GM23338 (cell line): ENCODE results near the gene E2F6. TPM values are rescaled to one million over a fixed set of nuclear protein-coding genes. Genes with fewer than 3 reads are reported as not detected.

Experiments
- ATAC-seq: fragments of 200-7000 bp; cut with Tn5 transposase; 3 replicates; pipeline ENCODE4 v1.9.1; 2020
- DNase-seq: peaks from one replicate; pipeline ENCODE4 v3.0.0-alpha.2; 2015; ENCODE audit warnings: low spot score
- H2AFZ ChIP-seq: fragments of 200-600 bp; sonication (generic); 2 replicates; pipeline ENCODE4 v1.8.0; 2016; ENCODE audit warnings: antibody characterized with exemption, mild to moderate bottlenecking, moderate library complexity
- H3F3A ChIP-seq: fragments of 200-600 bp; sonication (generic); replicated peaks from 2 replicates; pipeline ENCODE4 v1.8.0; 2017; ENCODE audit warnings: antibody characterized with exemption, mixed run types, low read depth
- H3K27ac ChIP-seq: fragments of 200-600 bp; sonication (generic); 2 replicates; pipeline ENCODE4 v1.6.1; 2016; ENCODE audit warnings: low read depth
- H3K27me3 ChIP-seq: fragments of 200-600 bp; sonication (generic); 2 replicates; pipeline ENCODE4 v1.8.0; 2016; ENCODE audit warnings: mild to moderate bottlenecking, mixed run types, moderate library complexity; ENCODE audit not compliant: insufficient read depth
- H3K36me3 ChIP-seq: fragments of 200-600 bp; sonication (generic); 2 replicates; pipeline ENCODE4 v1.8.0; 2016; ENCODE audit warnings: mild to moderate bottlenecking; ENCODE audit not compliant: insufficient read depth
- H3K4me1 ChIP-seq: fragments of 200-600 bp; sonication (generic); 2 replicates; pipeline ENCODE4 v1.8.0; 2016; ENCODE audit warnings: mild to moderate bottlenecking, moderate library complexity; ENCODE audit not compliant: insufficient read depth
- H3K4me2 ChIP-seq: fragments of 200-600 bp; sonication (generic); 2 replicates; pipeline ENCODE4 v1.7.1; 2017; ENCODE audit warnings: mixed run types
- H3K4me3 ChIP-seq: fragments of 200-600 bp; sonication (generic); 2 replicates; pipeline ENCODE4 v1.6.1; 2016; ENCODE audit warnings: mixed run types
- H3K79me2 ChIP-seq: fragments of 200-600 bp; sonication (generic); replicated peaks from 2 replicates; pipeline ENCODE4 v1.8.0; 2017; ENCODE audit warnings: mild to moderate bottlenecking; ENCODE audit not compliant: insufficient read depth
- H3K9me2 ChIP-seq: fragments of 200-600 bp; sonication (generic); 2 replicates; pipeline ENCODE4 v1.8.0; 2017; ENCODE audit not compliant: insufficient read depth
- H4K20me1 ChIP-seq: fragments of 200-600 bp; sonication (generic); replicated peaks from 2 replicates; pipeline ENCODE4 v1.8.0; 2017; ENCODE audit warnings: mild to moderate bottlenecking; ENCODE audit not compliant: insufficient read depth
- H3K27ac Mint-ChIP-seq: 2 replicates; pipeline ENCODE4 v1.8.0; 2020; ENCODE audit warnings: inconsistent platforms, mild to moderate bottlenecking, moderate library complexity, mixed read lengths
- H3K27me3 Mint-ChIP-seq: 3 replicates; pipeline ENCODE4 v1.8.0; 2022; ENCODE audit warnings: low read depth, mild to moderate bottlenecking, moderate library complexity, mixed read lengths, inconsistent platforms; ENCODE audit not compliant: insufficient read depth, poor library complexity
- H3K36me3 Mint-ChIP-seq: 3 replicates; pipeline ENCODE4 v1.8.0; 2021; ENCODE audit warnings: low read depth, mild to moderate bottlenecking, inconsistent platforms, moderate library complexity, mixed read lengths
- H3K4me1 Mint-ChIP-seq: 3 replicates; pipeline ENCODE4 v1.8.0; 2020; ENCODE audit warnings: mild to moderate bottlenecking, inconsistent platforms, mixed read lengths
- H3K4me3 Mint-ChIP-seq: 3 replicates; pipeline ENCODE4 v1.8.0; 2021; ENCODE audit warnings: moderate library complexity, mild to moderate bottlenecking, inconsistent platforms, mixed read lengths
- H3K9me3 Mint-ChIP-seq: 3 replicates; pipeline ENCODE4 v1.8.0; 2020; ENCODE audit warnings: moderate library complexity, mild to moderate bottlenecking, inconsistent platforms, mixed read lengths
- CREB1 ChIP-seq: fragments of 250-450 bp; sonication (Bioruptor Pico); IDR thresholded peaks from 2 replicates; pipeline ENCODE4 v1.5.0; 2020; ENCODE audit warnings: low read depth, mild to moderate bottlenecking, moderate library complexity
- NANOG ChIP-seq: IDR thresholded peaks from 2 replicates; pipeline ENCODE4 v1.6.1; 2016; ENCODE audit warnings: antibody characterized with exemption, borderline replicate concordance
- STAT1 ChIP-seq: IDR thresholded peaks from one replicate; pipeline ENCODE4 v1.6.1; 2016; ENCODE audit warnings: antibody characterized with exemption; ENCODE audit not compliant: unreplicated experiment
- ZNF114 ChIP-seq: fragments of 250-450 bp; sonication (Bioruptor Pico); IDR thresholded peaks from 2 replicates; pipeline ENCODE4 v1.5.0; 2020; ENCODE audit warnings: mild to moderate bottlenecking, moderate library complexity
- ZNF331 ChIP-seq: fragments of 250-450 bp; sonication (Bioruptor Pico); IDR thresholded peaks from 2 replicates; pipeline ENCODE4 v1.5.0; 2020; ENCODE audit warnings: low read depth, mild to moderate bottlenecking, moderate library complexity
- polyA plus RNA-seq: library from polyadenylated mRNA; unstranded; fragments of >200 nt; fragmentation: Nextera tagmentation; extraction: Ambion mirVana; gene quantifications from 2 replicates; pipeline ENCODE4 v1.2.1, GENCODE V29; 2016
- total RNA-seq: library from RNA; depleted of rRNA; stranded (reverse); fragments of >200 nt; shearing (Covaris generic); gene quantifications from 2 replicates; pipeline ENCODE4 v1.2.3, GENCODE V29; 2014
- TF ChIP-seq, protein P1 (sequence below): IDR thresholded peaks from 2 replicates; pipeline ENCODE4 v1.6.1; 2016; ENCODE audit warnings: antibody characterized with exemption
- TF ChIP-seq, protein P2 (sequence below): IDR thresholded peaks from one replicate; pipeline ENCODE4 v1.6.1; 2018; ENCODE audit warnings: antibody characterized with exemption; ENCODE audit not compliant: unreplicated experiment
- TF ChIP-seq, protein P3 (sequence below), 2 experiments: fragments of 200-600 bp in 1 of 2; sonication (generic) in 1 of 2; conservative IDR thresholded peaks; 2 replicates each; pipeline versions ENCODE4 v1.5.1 to v1.6.1; 2016 to 2017; ENCODE audit warnings: antibody characterized with exemption in 2 of 2, low read depth in 2 of 2, mild to moderate bottlenecking in 2 of 2, moderate library complexity in 1 of 2

Gene E2F6
- total and polyA plus RNA-seq, 2 experiments from 2014 or later: 16.9 to 20.7 TPM

DNA sequence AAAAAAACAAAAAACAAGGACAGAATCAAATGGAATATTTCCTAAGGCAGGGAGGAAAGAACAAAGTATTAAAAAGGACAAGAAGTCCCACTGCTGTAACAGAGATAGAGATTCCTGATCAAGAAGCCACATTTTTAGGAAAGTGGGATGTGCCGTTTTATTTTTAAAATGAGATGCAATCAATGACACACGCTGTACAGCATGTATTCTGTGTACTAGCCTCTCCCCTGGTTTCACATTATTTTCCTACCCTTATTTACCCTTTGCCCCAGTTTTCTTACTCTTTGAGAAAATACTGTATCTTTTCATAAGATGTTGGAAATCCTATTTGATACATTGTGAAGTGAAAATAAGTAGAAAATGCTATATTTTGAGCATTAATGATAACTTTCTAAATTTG is 45.8 kb downstream of the E2F6 start (continued):
- TF ChIP-seq, protein P1, sequence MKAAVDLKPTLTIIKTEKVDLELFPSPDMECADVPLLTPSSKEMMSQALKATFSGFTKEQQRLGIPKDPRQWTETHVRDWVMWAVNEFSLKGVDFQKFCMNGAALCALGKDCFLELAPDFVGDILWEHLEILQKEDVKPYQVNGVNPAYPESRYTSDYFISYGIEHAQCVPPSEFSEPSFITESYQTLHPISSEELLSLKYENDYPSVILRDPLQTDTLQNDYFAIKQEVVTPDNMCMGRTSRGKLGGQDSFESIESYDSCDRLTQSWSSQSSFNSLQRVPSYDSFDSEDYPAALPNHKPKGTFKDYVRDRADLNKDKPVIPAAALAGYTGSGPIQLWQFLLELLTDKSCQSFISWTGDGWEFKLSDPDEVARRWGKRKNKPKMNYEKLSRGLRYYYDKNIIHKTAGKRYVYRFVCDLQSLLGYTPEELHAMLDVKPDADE: no peak
- TF ChIP-seq, protein P2, sequence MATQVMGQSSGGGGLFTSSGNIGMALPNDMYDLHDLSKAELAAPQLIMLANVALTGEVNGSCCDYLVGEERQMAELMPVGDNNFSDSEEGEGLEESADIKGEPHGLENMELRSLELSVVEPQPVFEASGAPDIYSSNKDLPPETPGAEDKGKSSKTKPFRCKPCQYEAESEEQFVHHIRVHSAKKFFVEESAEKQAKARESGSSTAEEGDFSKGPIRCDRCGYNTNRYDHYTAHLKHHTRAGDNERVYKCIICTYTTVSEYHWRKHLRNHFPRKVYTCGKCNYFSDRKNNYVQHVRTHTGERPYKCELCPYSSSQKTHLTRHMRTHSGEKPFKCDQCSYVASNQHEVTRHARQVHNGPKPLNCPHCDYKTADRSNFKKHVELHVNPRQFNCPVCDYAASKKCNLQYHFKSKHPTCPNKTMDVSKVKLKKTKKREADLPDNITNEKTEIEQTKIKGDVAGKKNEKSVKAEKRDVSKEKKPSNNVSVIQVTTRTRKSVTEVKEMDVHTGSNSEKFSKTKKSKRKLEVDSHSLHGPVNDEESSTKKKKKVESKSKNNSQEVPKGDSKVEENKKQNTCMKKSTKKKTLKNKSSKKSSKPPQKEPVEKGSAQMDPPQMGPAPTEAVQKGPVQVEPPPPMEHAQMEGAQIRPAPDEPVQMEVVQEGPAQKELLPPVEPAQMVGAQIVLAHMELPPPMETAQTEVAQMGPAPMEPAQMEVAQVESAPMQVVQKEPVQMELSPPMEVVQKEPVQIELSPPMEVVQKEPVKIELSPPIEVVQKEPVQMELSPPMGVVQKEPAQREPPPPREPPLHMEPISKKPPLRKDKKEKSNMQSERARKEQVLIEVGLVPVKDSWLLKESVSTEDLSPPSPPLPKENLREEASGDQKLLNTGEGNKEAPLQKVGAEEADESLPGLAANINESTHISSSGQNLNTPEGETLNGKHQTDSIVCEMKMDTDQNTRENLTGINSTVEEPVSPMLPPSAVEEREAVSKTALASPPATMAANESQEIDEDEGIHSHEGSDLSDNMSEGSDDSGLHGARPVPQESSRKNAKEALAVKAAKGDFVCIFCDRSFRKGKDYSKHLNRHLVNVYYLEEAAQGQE: no peak
- TF ChIP-seq ZNF331 (CRISPR knock-in tag): no peak
- TF ChIP-seq, protein P3, sequence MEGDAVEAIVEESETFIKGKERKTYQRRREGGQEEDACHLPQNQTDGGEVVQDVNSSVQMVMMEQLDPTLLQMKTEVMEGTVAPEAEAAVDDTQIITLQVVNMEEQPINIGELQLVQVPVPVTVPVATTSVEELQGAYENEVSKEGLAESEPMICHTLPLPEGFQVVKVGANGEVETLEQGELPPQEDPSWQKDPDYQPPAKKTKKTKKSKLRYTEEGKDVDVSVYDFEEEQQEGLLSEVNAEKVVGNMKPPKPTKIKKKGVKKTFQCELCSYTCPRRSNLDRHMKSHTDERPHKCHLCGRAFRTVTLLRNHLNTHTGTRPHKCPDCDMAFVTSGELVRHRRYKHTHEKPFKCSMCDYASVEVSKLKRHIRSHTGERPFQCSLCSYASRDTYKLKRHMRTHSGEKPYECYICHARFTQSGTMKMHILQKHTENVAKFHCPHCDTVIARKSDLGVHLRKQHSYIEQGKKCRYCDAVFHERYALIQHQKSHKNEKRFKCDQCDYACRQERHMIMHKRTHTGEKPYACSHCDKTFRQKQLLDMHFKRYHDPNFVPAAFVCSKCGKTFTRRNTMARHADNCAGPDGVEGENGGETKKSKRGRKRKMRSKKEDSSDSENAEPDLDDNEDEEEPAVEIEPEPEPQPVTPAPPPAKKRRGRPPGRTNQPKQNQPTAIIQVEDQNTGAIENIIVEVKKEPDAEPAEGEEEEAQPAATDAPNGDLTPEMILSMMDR (conservative IDR thresholded peaks at IDR 0.05; ENCODE audit: low read depth in 2 of 2): no peak

DNA sequence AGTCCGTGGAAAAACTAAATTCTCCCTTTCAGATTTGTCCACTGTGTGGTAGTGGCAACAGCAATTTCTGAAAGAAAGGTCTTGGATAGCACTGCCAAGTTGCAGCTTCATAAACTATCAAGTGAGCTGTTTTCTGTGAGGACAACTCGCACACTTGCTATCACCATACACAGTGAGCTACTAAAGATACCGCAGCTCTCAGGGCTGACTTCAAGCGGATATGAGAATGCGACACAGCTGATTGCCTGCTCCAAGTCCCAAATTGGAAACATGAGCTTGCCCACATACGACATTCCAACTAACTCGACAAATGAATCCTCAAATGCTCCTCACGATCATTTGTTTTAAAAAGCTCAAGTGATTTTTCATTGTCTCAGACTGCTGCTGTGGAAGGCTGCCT is 46.2 kb downstream of the E2F6 start:
- no peak overlapping the region for H3K4me3 Mint-ChIP-seq
- Histone ChIP-seq H3K27ac (no peak overlapping the region), H2AFZ (no peak overlapping the region), H3K9me2 (no peaks in the 10 kb centered on the region), H3K4me3 (no peak overlapping the region), H3K36me3 (no peaks in the 10 kb centered on the region; the same call in 1 of the 2 replicates), H3K27me3 (no peaks in the 10 kb centered on the region), H3K79me2 (no peaks in the 10 kb centered on the region), H3F3A (no peaks in the 10 kb centered on the region), H3K4me1 (no peaks in the 10 kb centered on the region), H4K20me1 (no peaks in the 10 kb centered on the region), H3K4me2 (no peak overlapping the region)
- no peak for ATAC-seq
- peaks cover 24% of the 10 kb centered on the region for H3K36me3 Mint-ChIP-seq
- DNase-seq: no peak
- H3K4me1 Mint-ChIP-seq: no peaks in the 10 kb centered on the region; the same call in 2 of the 3 replicates
- H3K27ac Mint-ChIP-seq: no peak overlapping the region
- H3K27me3 Mint-ChIP-seq: no peaks in the 10 kb centered on the region
- peaks cover 28% of the 10 kb centered on the region for H3K9me3 Mint-ChIP-seq
- TF ChIP-seq, protein P3 (conservative IDR thresholded peaks at IDR 0.05; ENCODE audit: low read depth in 2 of 2): no peak
- no peak for TF ChIP-seq CREB1 (CRISPR knock-in tag)
- TF ChIP-seq, protein P2: no peak
- no peak for TF ChIP-seq NANOG
- no peak for TF ChIP-seq ZNF114 (CRISPR knock-in tag)
- no peak for TF ChIP-seq STAT1
